Stimulated activated CD4-positive, alpha-beta T cell treated with anti-CD3 and anti-CD28 coated beads, TNF-alpha, amount 100 ng/mL, for 1 hour (primary cell): ENCODE measurements around the gene DCAF11.

Source experiments
- DNase-seq, 3 donors: peaks; one replicate each; pipeline ENCODE4 v3.0.0-alpha.2; 2020; ENCODE audit warnings: low read depth in 3 of 3, low spot score in 1 of 3

The DCAF11 gene

DNA sequence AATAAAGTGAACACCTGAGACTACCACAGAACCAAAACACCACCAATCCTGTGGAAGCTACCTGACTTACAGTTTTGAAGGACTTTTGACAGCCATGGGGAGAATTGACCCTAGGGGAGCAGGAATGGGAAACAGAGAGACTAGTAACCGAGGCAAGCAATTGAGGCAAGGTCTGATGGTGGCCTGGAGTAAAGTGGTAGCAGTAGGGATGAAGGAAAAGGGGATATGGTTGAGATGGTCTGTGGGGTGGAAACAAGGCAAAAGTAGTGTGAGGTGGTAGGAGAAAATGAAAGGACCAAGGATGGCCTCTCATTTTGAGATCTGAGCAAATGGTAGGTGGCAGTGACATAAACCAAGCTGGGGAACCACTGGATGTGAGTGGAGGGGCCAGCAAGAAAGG, 42.3 kb downstream of the DCAF11 start:
- no peak for DNase-seq

DNA sequence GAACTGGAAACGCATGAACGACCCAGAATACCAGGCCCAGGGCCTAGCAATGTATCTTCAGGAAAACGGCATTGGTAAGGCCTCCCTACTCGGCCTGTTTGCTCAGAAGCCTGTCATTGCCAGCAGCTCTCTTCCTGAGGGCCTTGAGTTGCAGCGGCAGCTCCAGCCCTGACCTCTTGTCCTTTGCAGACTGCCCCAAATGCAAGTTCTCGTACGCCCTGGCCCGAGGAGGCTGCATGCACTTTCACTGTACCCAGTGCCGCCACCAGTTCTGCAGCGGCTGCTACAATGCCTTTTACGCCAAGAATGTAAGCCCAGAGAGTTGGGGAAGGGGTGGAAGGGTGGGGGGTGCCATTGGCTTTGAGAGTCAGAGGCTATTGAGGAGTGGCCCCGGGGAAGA, 42.8 kb downstream of the DCAF11 start:
- DNase-seq: no peak

DNA sequence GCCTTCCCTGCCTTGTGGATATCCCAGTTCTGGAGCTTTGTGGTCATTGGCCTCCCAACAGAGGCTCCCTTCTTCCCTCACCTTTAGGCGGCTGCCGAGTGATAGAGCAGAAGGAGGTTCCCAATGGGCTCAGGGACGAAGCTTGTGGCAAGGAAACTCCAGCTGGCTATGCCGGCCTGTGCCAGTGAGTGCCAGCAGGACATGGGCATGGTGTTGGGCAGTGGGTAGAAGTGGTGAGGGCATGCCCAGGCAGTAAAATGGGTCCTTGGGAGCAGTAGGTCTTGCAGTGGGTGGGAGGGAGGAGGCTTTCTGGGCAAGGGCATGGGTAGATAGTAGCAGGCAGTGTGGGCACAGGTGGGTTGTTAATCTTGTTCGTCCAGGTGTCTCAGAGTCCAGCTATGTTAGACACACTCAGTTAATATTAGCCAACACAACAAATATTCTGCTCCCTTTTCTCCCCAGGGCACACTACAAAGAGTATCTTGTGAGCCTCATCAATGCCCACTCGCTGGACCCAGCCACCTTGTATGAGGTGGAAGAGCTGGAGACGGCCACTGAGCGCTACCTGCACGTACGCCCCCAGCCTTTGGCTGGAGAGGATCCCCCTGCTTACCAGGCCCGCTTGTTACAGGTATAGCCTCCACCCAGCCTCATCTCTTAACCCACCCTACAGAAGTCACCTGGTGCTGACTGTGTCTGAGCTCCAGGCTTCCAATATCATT, 45.4 kb downstream of the DCAF11 start:
- no peak for DNase-seq

DNA sequence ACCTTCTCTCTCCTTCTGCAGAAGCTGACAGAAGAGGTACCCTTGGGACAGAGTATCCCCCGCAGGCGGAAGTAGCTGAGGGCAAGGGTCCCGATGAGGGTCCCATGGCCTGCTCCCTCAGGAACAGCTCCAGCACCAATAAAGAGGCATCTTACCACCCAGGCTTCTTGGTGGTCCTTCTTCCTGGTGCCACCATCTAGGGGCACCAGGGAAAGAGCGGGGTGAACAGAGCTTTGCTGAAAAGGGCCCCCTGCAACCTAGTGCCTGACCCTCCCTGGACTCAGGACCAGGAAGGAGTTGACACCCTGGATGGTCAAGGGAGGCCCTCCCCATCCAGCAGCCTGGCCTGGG, 45.9 kb downstream of the DCAF11 start:
- DNase-seq: no peak

DNA sequence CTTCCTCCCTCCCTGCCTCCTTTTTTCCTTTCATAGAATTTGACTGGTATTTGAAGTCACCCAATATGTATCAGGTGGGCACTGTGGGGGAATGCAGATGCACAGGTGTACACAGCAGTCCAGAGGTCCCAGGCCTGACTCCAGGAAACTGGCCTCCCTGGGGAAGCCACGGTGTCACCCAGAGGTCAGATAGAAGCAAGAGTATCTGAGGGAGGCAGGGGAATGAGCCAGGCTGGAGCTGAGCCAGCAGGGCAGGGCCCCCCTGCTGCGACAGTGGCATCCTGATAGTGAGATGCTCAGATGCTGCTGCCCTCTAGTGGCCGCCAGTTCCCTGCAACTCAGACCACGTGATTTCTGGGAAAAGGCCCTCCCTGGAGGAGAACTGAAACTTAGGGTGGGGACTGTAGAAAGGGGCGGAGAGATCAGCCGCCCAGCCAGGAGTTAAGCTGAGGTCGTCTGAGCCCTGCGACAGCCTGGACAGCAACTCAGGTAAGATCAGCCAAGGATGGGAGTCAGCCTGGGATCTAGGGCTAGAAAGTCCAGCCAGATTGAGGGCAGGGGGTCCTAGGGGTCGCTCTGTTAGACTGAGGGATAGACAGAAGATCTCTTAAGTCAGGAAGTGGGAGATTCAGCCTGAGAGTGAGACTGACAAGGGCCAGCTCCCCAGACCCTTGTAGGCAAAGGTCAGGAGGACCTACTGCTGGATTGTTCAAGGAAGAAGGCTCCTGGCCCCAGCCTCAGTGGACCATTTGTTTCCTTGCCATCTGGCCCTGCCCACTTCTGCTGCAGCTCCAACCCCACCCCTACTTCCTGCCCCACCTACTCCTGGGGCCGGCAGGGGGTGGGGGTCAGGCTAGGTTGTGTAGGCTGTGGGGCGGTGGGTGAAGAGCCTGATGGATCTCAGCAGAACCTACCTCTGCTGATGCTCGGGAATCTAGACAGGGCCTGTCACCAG, 46.5 kb downstream of the DCAF11 start, which contains the start of gene IRF9:
Gene IRF9 (plus strand): TSS at position 416 of the 955 bp plus-strand sequence. CDS start 880 bp downstream, outside the sequence.
- DNase-seq: peak; percentile 95 to 99 (median 99)

DNA sequence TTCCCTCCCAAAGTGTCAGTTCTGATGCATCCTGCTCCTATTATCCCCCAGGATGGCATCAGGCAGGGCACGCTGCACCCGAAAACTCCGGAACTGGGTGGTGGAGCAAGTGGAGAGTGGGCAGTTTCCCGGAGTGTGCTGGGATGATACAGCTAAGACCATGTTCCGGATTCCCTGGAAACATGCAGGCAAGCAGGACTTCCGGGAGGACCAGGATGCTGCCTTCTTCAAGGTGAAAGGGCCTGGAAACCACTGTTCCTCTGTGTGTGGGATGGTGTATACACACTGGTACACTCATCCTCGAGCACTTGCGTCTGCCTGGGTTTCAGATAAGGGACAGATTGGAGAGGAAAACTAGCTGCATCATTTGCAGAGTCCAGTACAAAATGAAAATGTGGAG, 47.5 kb downstream of the DCAF11 start:
- DNase-seq: no peak

DNA sequence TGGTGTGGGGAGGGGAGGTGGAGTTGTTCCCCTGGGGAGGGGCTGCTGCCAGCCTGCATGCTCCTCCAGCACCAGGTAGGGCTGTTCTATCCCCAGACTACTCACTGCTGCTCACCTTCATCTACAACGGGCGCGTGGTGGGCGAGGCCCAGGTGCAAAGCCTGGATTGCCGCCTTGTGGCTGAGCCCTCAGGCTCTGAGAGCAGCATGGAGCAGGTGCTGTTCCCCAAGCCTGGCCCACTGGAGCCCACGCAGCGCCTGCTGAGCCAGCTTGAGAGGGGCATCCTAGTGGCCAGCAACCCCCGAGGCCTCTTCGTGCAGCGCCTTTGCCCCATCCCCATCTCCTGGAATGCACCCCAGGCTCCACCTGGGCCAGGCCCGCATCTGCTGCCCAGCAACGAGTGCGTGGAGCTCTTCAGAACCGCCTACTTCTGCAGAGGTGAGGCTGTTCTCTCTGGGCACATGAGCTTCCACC, 50.0 kb downstream of the DCAF11 start:
- DNase-seq: no peak

DNA sequence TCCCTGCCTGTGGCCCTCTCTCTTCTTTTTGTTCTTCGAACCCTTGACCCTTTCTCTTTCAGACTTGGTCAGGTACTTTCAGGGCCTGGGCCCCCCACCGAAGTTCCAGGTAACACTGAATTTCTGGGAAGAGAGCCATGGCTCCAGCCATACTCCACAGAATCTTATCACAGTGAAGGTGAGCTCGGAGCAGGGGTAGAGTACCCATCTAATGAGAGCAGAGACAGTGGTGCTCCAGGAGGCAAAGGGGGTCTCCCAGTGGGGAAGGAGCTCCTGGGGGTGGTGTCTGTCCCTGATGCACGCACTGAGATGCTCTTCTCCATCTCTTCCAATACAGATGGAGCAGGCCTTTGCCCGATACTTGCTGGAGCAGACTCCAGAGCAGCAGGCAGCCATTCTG, 51.2 kb downstream of the DCAF11 start:
- no peak for DNase-seq

DNA sequence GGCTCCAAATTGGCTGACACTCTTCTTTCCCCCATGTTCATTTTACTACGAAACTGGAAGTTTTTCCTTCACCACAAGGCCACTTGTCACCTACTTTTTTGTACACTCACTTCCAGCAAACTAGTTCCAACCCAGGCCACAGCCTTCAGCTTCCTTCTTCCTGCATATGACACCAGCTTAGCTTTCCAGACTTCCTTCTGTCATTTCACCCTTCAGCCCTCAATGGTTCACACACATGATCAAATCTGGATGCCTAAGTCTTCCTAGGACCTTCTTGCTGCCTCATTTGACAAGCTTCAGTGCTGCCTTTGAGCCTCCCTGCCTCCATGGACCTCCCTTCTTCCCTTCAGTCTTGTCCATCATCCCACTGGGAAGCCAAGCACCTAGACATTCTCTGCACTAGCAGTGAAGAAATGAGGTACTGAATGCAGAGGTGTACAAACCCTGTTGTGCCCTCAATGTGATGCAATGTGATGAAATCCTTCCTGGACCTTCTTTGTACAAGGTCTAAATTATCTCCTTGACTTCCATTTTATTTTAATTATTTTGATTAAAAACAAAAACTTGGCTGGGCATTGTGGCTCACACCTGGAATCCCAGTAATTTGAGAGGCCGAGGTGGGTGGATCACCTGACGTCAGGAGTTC, 53.0 kb downstream of the DCAF11 start:
- no peak for DNase-seq

DNA sequence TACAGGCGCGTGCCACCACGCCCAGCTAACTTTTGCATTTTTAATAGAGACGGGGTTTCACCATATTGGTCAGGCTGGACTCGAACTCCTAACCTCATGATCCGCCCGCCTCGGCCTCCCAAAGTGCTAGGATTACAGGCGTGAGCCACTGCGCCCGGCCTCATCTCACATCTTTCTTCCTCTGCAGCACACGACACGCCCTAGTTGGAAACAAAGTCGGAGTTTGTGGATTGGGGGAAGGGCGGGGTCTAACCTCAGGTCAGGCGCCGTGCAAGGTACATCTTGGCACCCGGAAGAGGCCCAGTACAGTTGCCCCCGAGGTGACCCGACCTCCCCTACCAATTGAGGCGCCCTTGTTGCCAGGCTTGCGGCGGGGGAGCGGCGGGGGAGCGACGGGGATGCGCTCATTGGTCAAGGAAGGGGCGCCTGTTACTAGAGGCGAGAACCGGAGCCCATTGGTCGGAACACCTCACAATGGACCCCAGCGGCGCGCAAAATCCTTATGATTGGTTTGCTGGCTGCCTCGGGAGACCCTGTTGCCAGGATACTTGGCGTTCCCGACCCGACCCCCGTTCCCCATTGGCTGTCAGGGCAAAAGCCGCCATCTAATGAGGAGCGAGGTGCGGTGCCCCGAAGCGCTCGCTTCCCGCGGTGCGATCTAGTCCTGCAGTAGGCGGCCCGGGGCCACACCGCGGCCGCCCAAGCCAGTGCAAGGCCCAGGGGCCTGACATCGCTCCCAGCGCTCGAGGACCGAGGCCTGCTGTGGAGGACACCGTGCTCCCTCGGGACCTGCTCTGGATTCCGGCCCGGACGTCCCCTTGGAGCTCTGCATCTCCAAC, 57.1 kb downstream of the DCAF11 start, which contains the start of gene REC8:
Gene REC8 (plus strand): TSS at position 659 of the 839 bp plus-strand sequence. CDS start 473 bp downstream, outside the sequence.
- DNase-seq: peak; percentile 29 to 41 (median 31)

DNA sequence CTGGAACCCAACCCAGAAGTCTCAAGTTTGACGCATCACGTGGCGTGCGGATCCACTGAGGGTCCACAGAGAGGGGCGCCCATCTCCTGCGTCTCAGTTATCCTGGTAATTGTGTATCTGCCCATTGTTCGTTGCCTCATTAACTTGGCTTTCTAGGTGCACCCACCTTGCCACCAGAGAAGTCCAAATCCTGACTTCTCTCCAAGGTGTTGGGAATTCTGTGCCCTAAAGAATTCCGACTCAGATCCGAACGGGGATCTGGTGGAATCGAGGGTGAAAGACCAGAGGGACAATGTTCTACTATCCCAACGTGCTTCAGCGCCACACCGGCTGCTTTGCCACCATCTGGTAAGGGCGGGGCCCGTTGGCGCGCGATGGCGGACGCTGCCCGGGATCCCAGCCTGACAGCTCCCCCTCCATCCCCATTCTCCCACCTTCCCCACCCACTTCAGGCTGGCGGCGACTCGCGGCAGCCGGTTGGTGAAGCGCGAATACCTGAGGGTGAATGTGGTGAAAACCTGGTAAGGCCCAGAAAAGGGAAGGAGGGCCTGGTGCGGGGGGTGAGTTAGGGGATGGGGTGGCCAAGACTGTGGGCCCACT, 57.8 kb downstream of the DCAF11 start:
- no peak for DNase-seq

DNA sequence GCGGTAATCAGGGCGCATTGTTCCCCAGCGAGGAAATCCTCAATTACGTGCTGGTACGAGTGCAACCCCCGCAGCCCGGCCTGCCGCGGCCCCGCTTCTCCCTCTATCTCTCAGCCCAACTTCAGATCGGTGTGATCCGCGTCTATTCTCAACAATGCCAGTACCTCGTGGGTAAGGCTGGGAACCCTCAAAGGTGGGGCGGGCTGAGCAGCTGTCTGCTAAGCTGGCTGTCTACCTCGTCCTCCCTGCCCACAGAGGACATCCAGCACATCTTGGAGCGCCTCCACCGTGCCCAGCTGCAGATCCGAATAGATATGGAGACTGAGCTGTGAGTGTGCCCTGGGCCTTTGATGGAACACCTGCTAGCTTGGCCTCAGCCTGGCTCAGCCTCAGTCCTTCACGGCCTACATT, 58.3 kb downstream of the DCAF11 start:
- DNase-seq: no peak
